ENCODE data around the gene EFCAB8.
"Not testable (repeated sequence)": the region's sequence is repeated elsewhere in the genome, so short reads cannot be mapped to it uniquely, and the experiment has no call there.

The EFCAB8 gene

GRCh38 chr20:32839982-32840285, 18.8 kb upstream of the EFCAB8 start:
- no peak overlapping the region for H3K4me3 ChIP-seq (ENCODE audit: low read depth, low read length)

GRCh38 chr20:32841174-32841573, 17.5 kb upstream of the EFCAB8 start:
- H3K4me3 ChIP-seq (ENCODE audit: low read depth, low read length): no peak overlapping the region

GRCh38 chr20:32841632-32842031, 17.1 kb upstream of the EFCAB8 start:
- H3K4me3 ChIP-seq (ENCODE audit: low read depth, low read length): no peak overlapping the region

GRCh38 chr20:32842688-32843524, 15.8 kb upstream of the EFCAB8 start:
- H3K4me3 ChIP-seq (ENCODE audit: low read depth, low read length): no peak overlapping the region

- no peak overlapping the region for H3K4me3 ChIP-seq (ENCODE audit: low read depth, low read length)
Measured at GRCh38 chr20:32845786-32846185, 12.9 kb upstream of the EFCAB8 start.

- no peak overlapping the region for H3K4me3 ChIP-seq (ENCODE audit: low read depth, low read length)
Measured at GRCh38 chr20:32846852-32847251, 11.9 kb upstream of the EFCAB8 start.

- H3K4me3 ChIP-seq (ENCODE audit: low read depth, low read length): no peak overlapping the region
Measured at GRCh38 chr20:32847964-32848363, 10.8 kb upstream of the EFCAB8 start.

GRCh38 chr20:32848846-32849245, 9.9 kb upstream of the EFCAB8 start:
- H3K4me3 ChIP-seq (ENCODE audit: low read depth, low read length): no peak overlapping the region

- H3K4me3 ChIP-seq (ENCODE audit: low read depth, low read length): no peak overlapping the region
Measured at GRCh38 chr20:32849577-32849976, 9.1 kb upstream of the EFCAB8 start.

GRCh38 chr20:32855387-32855786, 3.3 kb upstream of the EFCAB8 start:
- no peak overlapping the region for H3K4me3 ChIP-seq (ENCODE audit: low read depth, low read length)

GRCh38 chr20:32858189-32858588, 534 bp upstream of the EFCAB8 start:
- H3K4me3 ChIP-seq (ENCODE audit: low read depth, low read length): no peak overlapping the region

- no peak overlapping the region for H3K4me3 ChIP-seq (ENCODE audit: low read depth, low read length)
Measured at GRCh38 chr20:32861446-32861845, 2.7 kb downstream of the EFCAB8 start.

GRCh38 chr20:32869562-32869961, 10.8 kb downstream of the EFCAB8 start:
- H3K4me3 ChIP-seq (ENCODE audit: low read depth, low read length): no peak overlapping the region

GRCh38 chr20:32870526-32870925, 11.8 kb downstream of the EFCAB8 start:
- H3K4me3 ChIP-seq (ENCODE audit: low read depth, low read length): not testable (repeated sequence)

GRCh38 chr20:32870985-32871384, 12.3 kb downstream of the EFCAB8 start:
- H3K4me3 ChIP-seq (ENCODE audit: low read depth, low read length): no peak overlapping the region

- H3K4me3 ChIP-seq (ENCODE audit: low read depth, low read length): no peak overlapping the region
Measured at GRCh38 chr20:32871627-32872160, 13.0 kb downstream of the EFCAB8 start.

- no peak overlapping the region for H3K4me3 ChIP-seq (ENCODE audit: low read depth, low read length)
Measured at GRCh38 chr20:32872266-32872665, 13.5 kb downstream of the EFCAB8 start.

- no peak overlapping the region for H3K4me3 ChIP-seq (ENCODE audit: low read depth, low read length)
Measured at GRCh38 chr20:32875673-32876072, 16.9 kb downstream of the EFCAB8 start.

GRCh38 chr20:32877507-32877906, 18.8 kb downstream of the EFCAB8 start:
- H3K4me3 ChIP-seq (ENCODE audit: low read depth, low read length): no peak overlapping the region

GRCh38 chr20:32878820-32879219, 20.1 kb downstream of the EFCAB8 start:
- no peak overlapping the region for H3K4me3 ChIP-seq (ENCODE audit: low read depth, low read length)

GRCh38 chr20:32879538-32879937, 20.8 kb downstream of the EFCAB8 start:
- no peak overlapping the region for H3K4me3 ChIP-seq (ENCODE audit: low read depth, low read length)

- no peak overlapping the region for H3K4me3 ChIP-seq (ENCODE audit: low read depth, low read length)
Measured at GRCh38 chr20:32880635-32881034, 21.9 kb downstream of the EFCAB8 start.

- no peak overlapping the region for H3K4me3 ChIP-seq (ENCODE audit: low read depth, low read length)
Measured at GRCh38 chr20:32883081-32883480, 24.4 kb downstream of the EFCAB8 start.

Data from iPS-11a (cell line).